IMR-90 (cell line): ENCODE data around the gene ADIRF. TPM values are rescaled to one million over a fixed set of nuclear protein-coding genes. Genes with fewer than 3 reads are reported as not detected.

ENCODE experiments used
- ATAC-seq: fragments of 200-7000 bp; cut with Tn5 transposase; 2 replicates; pipeline ENCODE4 v1.9.1; 2020; ENCODE audit warnings: low read depth, mild to moderate bottlenecking, moderate library complexity
- BruUV-seq: library from RNA; stranded (reverse); fragments of 400-500 nt; replicated peaks from 2 replicates; lab custom pipeline; 2021; lab: Mats Ljungman, UMichigan
- CTCF ChIA-PET: fragments of 300-600 bp; formaldehyde crosslinking; extraction: SDS; loops from one replicate; lab custom pipeline; 2021; ENCODE audit warnings: antibody characterized with exemption; lab: Yijun Ruan, JAX
- POLR2A ChIA-PET: fragments of 300-600 bp; sonication (Branson Sonifier 250); formaldehyde crosslinking; loops from one replicate; lab custom pipeline; 2022; ENCODE audit warnings: antibody characterized with exemption; ENCODE audit not compliant: unreplicated experiment; lab: Charles Lee
- DNase-seq: peaks from one replicate; pipeline ENCODE4 v3.0.0; 2013
- H2AFZ ChIP-seq: replicated peaks from 2 replicates; pipeline ENCODE3; 2013; ENCODE audit warnings: low read length, mild to moderate bottlenecking; ENCODE audit not compliant: poor library complexity
- H2AK5ac ChIP-seq: 2 replicates; pipeline ENCODE4 v1.6.1; 2013; ENCODE audit warnings: low read depth, low read length, inconsistent platforms
- H2AK9ac ChIP-seq: replicated peaks from 2 replicates; pipeline ENCODE3; 2013; ENCODE audit warnings: mild to moderate bottlenecking, low read depth, low read length, moderate library complexity; ENCODE audit not compliant: poor library complexity
- H2BK120ac ChIP-seq: 2 replicates; pipeline ENCODE4 v1.6.1; 2013; ENCODE audit warnings: low read depth, low read length, inconsistent platforms
- H2BK15ac ChIP-seq: 3 replicates; pipeline ENCODE4 v1.6.1; 2013; ENCODE audit warnings: low read depth, low read length, inconsistent platforms
- H2BK20ac ChIP-seq: 2 replicates; pipeline ENCODE4 v1.6.1; 2013; ENCODE audit warnings: low read depth, mild to moderate bottlenecking, inconsistent platforms, low read length, moderate library complexity
- H2BK5ac ChIP-seq: 2 replicates; pipeline ENCODE4 v1.6.1; 2013; ENCODE audit warnings: mild to moderate bottlenecking, low read depth, low read length, inconsistent platforms; ENCODE audit not compliant: poor library complexity, severe bottlenecking
- H3K14ac ChIP-seq: replicated peaks from 2 replicates; pipeline ENCODE4 v1.6.1; 2013; ENCODE audit warnings: low read depth, low read length, inconsistent platforms
- H3K18ac ChIP-seq: 2 replicates; pipeline ENCODE4 v1.6.1; 2013; ENCODE audit warnings: low read depth, low read length, control low read depth
- H3K23ac ChIP-seq: 2 replicates; pipeline ENCODE4 v1.6.1; 2013; ENCODE audit warnings: low read depth, low read length, inconsistent platforms
- H3K27ac ChIP-seq: 2 replicates; pipeline ENCODE4 v1.5.1; 2013; ENCODE audit warnings: mild to moderate bottlenecking, control low read depth, low read length; ENCODE audit not compliant: insufficient read depth
- H3K27me3 ChIP-seq: 2 replicates; pipeline ENCODE4 v1.6.1; 2013; ENCODE audit warnings: low read length; ENCODE audit not compliant: control insufficient read depth, insufficient read depth
- H3K36me3 ChIP-seq: 2 replicates; pipeline ENCODE4 v1.6.1; 2013; ENCODE audit warnings: low read length, mixed read lengths; ENCODE audit not compliant: control insufficient read depth, insufficient read depth
- H3K4ac ChIP-seq: 2 replicates; pipeline ENCODE4 v1.6.1; 2013; ENCODE audit warnings: low read depth, low read length, inconsistent platforms
- H3K4me1 ChIP-seq: 2 replicates; pipeline ENCODE4 v1.6.1; 2013; ENCODE audit warnings: low read length, mixed read lengths; ENCODE audit not compliant: control insufficient read depth, insufficient read depth
- H3K4me2 ChIP-seq: 2 replicates; pipeline ENCODE4 v1.6.1; 2013; ENCODE audit warnings: low read depth, mild to moderate bottlenecking, control low read depth, low read length, moderate library complexity
- H3K4me3 ChIP-seq: 2 replicates; pipeline ENCODE4 v1.5.1; 2013; ENCODE audit warnings: low read depth, mild to moderate bottlenecking, control low read depth, low read length, moderate library complexity; ENCODE audit not compliant: insufficient read depth
- H3K56ac ChIP-seq: 2 replicates; pipeline ENCODE4 v1.6.1; 2013; ENCODE audit warnings: low read length, inconsistent platforms; ENCODE audit not compliant: insufficient read depth; ENCODE audit errors: extremely low read depth
- H3K79me1 ChIP-seq, 2 experiments: 2 replicates each; pipeline ENCODE4 v1.6.1; 2013; ENCODE audit warnings: low read length in 2 of 2, inconsistent platforms in 1 of 2, low read depth in 1 of 2
- H3K9ac ChIP-seq: 2 replicates; pipeline ENCODE4 v1.6.1; 2013; ENCODE audit warnings: low read depth, low read length, control low read depth
- H3K9me1 ChIP-seq: 2 replicates; pipeline ENCODE4 v1.6.1; 2013; ENCODE audit warnings: low read length, inconsistent platforms; ENCODE audit not compliant: insufficient read depth
- H3K9me3 ChIP-seq: 2 replicates; pipeline ENCODE4 v1.6.1; 2013; ENCODE audit warnings: low read length; ENCODE audit not compliant: control insufficient read depth, insufficient read depth
- H4K20me1 ChIP-seq: 2 replicates; pipeline ENCODE4 v1.6.1; 2013; ENCODE audit warnings: low read length, inconsistent platforms; ENCODE audit not compliant: insufficient read depth
- H4K5ac ChIP-seq: 2 replicates; pipeline ENCODE4 v1.6.1; 2013; ENCODE audit warnings: mild to moderate bottlenecking, low read depth, low read length, control low read depth
- H4K8ac ChIP-seq, 2 experiments: 2 replicates each; pipeline ENCODE4 v1.6.1; 2013; ENCODE audit warnings: low read depth in 2 of 2, low read length in 2 of 2, control low read depth in 1 of 2, inconsistent platforms in 1 of 2
- H4K91ac ChIP-seq: 2 replicates; pipeline ENCODE4 v1.6.1; 2013; ENCODE audit warnings: low read depth, low read length, inconsistent platforms; ENCODE audit not compliant: insufficient read depth
- BHLHE40 ChIP-seq: fragments of 150-350 bp; IDR thresholded peaks from 2 replicates; pipeline ENCODE4 v1.6.1; 2016; ENCODE audit warnings: mild to moderate bottlenecking, low read depth, low read length
- CEBPB ChIP-seq: IDR thresholded peaks from 2 replicates; pipeline ENCODE4 v1.6.1; 2012; ENCODE audit warnings: low read depth, low read length, improper control_type of control experiment
- CHD1 ChIP-seq: IDR thresholded peaks from 2 replicates; pipeline ENCODE4 v1.6.1; 2012; ENCODE audit warnings: low read depth, low read length, improper control_type of control experiment
- FOS ChIP-seq: fragments of 150-350 bp; IDR thresholded peaks from 2 replicates; pipeline ENCODE4 v1.6.1; 2016; ENCODE audit warnings: low read depth, low read length
- MAFK ChIP-seq: IDR thresholded peaks from 2 replicates; pipeline ENCODE4 v1.6.1; 2012; ENCODE audit warnings: low read depth, low read length, improper control_type of control experiment
- MAZ ChIP-seq: IDR thresholded peaks from 2 replicates; pipeline ENCODE4 v1.6.1; 2012; ENCODE audit warnings: low read depth, mild to moderate bottlenecking, low read length, improper control_type of control experiment, moderate library complexity, borderline replicate concordance
- MXI1 ChIP-seq: IDR thresholded peaks from 2 replicates; pipeline ENCODE4 v1.6.1; 2012; ENCODE audit warnings: low read depth, mild to moderate bottlenecking, low read length, moderate library complexity, borderline replicate concordance
- NFE2L2 ChIP-seq: fragments of 150-350 bp; IDR thresholded peaks from 2 replicates; pipeline ENCODE4 v1.6.1; 2016; ENCODE audit warnings: low read depth, mild to moderate bottlenecking, low read length
- POLR2A ChIP-seq: IDR thresholded peaks from 2 replicates; pipeline ENCODE4 v1.6.1; 2012; ENCODE audit warnings: mild to moderate bottlenecking, low read depth, low read length
- RAD21 ChIP-seq: IDR thresholded peaks from 2 replicates; pipeline ENCODE4 v1.6.1; 2012; ENCODE audit warnings: low read length, improper control_type of control experiment
- RCOR1 ChIP-seq: IDR thresholded peaks from 2 replicates; pipeline ENCODE4 v1.6.1; 2012; ENCODE audit warnings: mild to moderate bottlenecking, low read length, improper control_type of control experiment; ENCODE audit not compliant: insufficient replicate concordance
- RFX5 ChIP-seq: IDR thresholded peaks from 2 replicates; pipeline ENCODE4 v1.8.0; 2012; ENCODE audit warnings: low read depth, mild to moderate bottlenecking, low read length, moderate library complexity
- SMC3 ChIP-seq: fragments of 150-350 bp; IDR thresholded peaks from 2 replicates; pipeline ENCODE4 v1.6.1; 2016; ENCODE audit warnings: low read depth, mild to moderate bottlenecking, antibody characterized with exemption, low read length, moderate library complexity
- WGBS, 2 experiments: methylation state at CpG; one replicate each; pipeline versions ENCODE4 v1.1.5 to v1.1.7; 2013; ENCODE audit warnings: missing lambda C conversion rate in 2 of 2; ENCODE audit not compliant: insufficient read length in 1 of 2; ENCODE audit errors: extremely low coverage in 2 of 2; 5-methylcytosine and 5-hydroxymethylcytosine counted together
- dilution Hi-C: fragments of 300-500 bp; cut with HindIII; formaldehyde crosslinking; loops from one replicate; pipeline ENCODE4 v1.14.3; 2018; ENCODE audit warnings: low sequenced_read_pairs; ENCODE audit not compliant: unreplicated experiment
- in situ Hi-C: fragments of 300-500 bp; cut with MboI; formaldehyde crosslinking; loops from 3 replicates; pipeline ENCODE4 v1.14.3; 2019; ENCODE audit warnings: low sequenced_read_pairs, inconsistent platforms, mixed read lengths
- intact Hi-C: fragments of 100-400 bp; cut with micrococcal nuclease; formaldehyde crosslinking; loops from 2 replicates; pipeline ENCODE4 v1.10.0; 2022
- polyA plus RNA-seq, 3 experiments: library from polyadenylated mRNA; depleted of rRNA; stranded (reverse); fragments of >200 nt; gene quantifications; 2 replicates each; pipeline ENCODE4 v1.2.3, GENCODE V29; 2012; ENCODE audit warnings: low replicate concordance in 1 of 3
- total RNA-seq: library from RNA; depleted of rRNA; stranded (reverse); fragments of >200 nt; gene quantifications from 2 replicates; pipeline ENCODE4 v1.2.3, GENCODE V29; 2012
- TF ChIP-seq, protein P1 (sequence below): fragments of 150-350 bp; IDR thresholded peaks from 2 replicates; pipeline ENCODE4 v1.6.1; 2016; ENCODE audit warnings: low read depth, mild to moderate bottlenecking, low read length, moderate library complexity, borderline replicate concordance
- TF ChIP-seq, protein P2 (sequence below): fragments of 150-350 bp; IDR thresholded peaks from 2 replicates; pipeline ENCODE4 v1.6.1; 2017; ENCODE audit warnings: mild to moderate bottlenecking, antibody characterized with exemption, low read length, low read depth
- TF ChIP-seq, protein P3 (sequence below): conservative IDR thresholded peaks from 2 replicates; pipeline ENCODE4 v1.5.1; 2012; ENCODE audit warnings: mild to moderate bottlenecking, low read depth, low read length, improper control_type of control experiment

Gene ADIRF
- total and polyA plus RNA-seq, 2 of the 4 experiments (the other 2 are of a cell fraction) = 2.3 to 7.2 TPM

DNA sequence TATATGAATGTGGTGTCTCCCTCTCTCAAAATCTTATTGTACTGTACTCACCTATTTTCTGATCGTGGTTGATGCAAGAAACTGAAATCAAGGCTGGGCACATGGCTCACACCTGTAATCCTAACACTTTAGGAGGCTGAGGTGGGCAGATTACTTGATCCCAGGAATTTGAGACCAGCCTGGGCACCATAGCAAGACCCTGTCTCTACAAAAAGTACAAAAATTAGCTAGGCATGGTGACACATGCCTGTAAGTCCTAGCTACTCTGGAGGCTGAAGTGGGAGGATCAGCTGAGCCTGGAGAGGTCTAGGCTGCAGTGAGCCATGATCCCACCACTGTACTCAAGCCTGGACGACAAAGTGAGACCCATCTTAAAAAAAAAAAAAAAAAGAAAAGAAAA is 26.9 kb upstream of the ADIRF start:
- H3K23ac ChIP-seq = no peak overlapping the region
- H3K9ac ChIP-seq = no peak overlapping the region
- H3K4me3 ChIP-seq = no peak overlapping the region
- H4K91ac ChIP-seq = no peak overlapping the region
- H3K79me1 ChIP-seq = no peaks in the 10 kb centered on the region; a peak in 1 of 4 replicates
- peaks cover 2% of the 10 kb centered on the region; the same call in 1 of the 2 replicates for H3K27me3 ChIP-seq
- ChIA-PET CTCF (no interaction called here), POLR2A (no interaction called here)
- H4K5ac ChIP-seq = no peak overlapping the region
- DNase-seq (no peak), ATAC-seq (no peak)
- H3K14ac ChIP-seq = no peak overlapping the region
- H3K9me1 ChIP-seq = peaks cover 10% of the 10 kb centered on the region
- no peak overlapping the region for H2AFZ ChIP-seq
- TF ChIP-seq RCOR1 = no peak
- no peak for TF ChIP-seq MAFK
- TF ChIP-seq, protein P1, sequence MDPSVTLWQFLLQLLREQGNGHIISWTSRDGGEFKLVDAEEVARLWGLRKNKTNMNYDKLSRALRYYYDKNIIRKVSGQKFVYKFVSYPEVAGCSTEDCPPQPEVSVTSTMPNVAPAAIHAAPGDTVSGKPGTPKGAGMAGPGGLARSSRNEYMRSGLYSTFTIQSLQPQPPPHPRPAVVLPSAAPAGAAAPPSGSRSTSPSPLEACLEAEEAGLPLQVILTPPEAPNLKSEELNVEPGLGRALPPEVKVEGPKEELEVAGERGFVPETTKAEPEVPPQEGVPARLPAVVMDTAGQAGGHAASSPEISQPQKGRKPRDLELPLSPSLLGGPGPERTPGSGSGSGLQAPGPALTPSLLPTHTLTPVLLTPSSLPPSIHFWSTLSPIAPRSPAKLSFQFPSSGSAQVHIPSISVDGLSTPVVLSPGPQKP = no peak
- TF ChIP-seq NFE2L2 = no peak
- no peak for TF ChIP-seq CHD1
- no peak for TF ChIP-seq CEBPB
- TF ChIP-seq, protein P2, sequence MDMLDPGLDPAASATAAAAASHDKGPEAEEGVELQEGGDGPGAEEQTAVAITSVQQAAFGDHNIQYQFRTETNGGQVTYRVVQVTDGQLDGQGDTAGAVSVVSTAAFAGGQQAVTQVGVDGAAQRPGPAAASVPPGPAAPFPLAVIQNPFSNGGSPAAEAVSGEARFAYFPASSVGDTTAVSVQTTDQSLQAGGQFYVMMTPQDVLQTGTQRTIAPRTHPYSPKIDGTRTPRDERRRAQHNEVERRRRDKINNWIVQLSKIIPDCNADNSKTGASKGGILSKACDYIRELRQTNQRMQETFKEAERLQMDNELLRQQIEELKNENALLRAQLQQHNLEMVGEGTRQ = no peak
- TF ChIP-seq, protein P3, sequence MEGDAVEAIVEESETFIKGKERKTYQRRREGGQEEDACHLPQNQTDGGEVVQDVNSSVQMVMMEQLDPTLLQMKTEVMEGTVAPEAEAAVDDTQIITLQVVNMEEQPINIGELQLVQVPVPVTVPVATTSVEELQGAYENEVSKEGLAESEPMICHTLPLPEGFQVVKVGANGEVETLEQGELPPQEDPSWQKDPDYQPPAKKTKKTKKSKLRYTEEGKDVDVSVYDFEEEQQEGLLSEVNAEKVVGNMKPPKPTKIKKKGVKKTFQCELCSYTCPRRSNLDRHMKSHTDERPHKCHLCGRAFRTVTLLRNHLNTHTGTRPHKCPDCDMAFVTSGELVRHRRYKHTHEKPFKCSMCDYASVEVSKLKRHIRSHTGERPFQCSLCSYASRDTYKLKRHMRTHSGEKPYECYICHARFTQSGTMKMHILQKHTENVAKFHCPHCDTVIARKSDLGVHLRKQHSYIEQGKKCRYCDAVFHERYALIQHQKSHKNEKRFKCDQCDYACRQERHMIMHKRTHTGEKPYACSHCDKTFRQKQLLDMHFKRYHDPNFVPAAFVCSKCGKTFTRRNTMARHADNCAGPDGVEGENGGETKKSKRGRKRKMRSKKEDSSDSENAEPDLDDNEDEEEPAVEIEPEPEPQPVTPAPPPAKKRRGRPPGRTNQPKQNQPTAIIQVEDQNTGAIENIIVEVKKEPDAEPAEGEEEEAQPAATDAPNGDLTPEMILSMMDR = no peak
- TF ChIP-seq SMC3 = no peak
- no peak for TF ChIP-seq MAZ
- no peak for TF ChIP-seq RAD21
- TF ChIP-seq MXI1 = no peak
- no peak for TF ChIP-seq BHLHE40
- TF ChIP-seq RFX5 = no peak
- no peak for TF ChIP-seq FOS
- TF ChIP-seq POLR2A = no peak
- intact Hi-C loops (no loop called here), dilution Hi-C loops (no loop called here), in situ Hi-C loops (no loop called here)
- no peak overlapping the region for H2BK120ac ChIP-seq
- H3K4ac ChIP-seq = no peak overlapping the region
- H3K36me3 ChIP-seq = no peaks in the 10 kb centered on the region
- no peak overlapping the region for H4K8ac ChIP-seq
- H3K4me1 ChIP-seq = peaks cover 5% of the 10 kb centered on the region
- WGBS, 2 experiments = no CpG with 5 or more reads among the region's 2 CpGs
- H3K56ac ChIP-seq = no peak overlapping the region
- no peak overlapping the region for H2BK5ac ChIP-seq
- no peak overlapping the region for H3K27ac ChIP-seq
- no peaks in the 10 kb centered on the region for H4K20me1 ChIP-seq
- no peak overlapping the region for H3K4me2 ChIP-seq
- no peak overlapping the region for H2AK5ac ChIP-seq
- H2BK20ac ChIP-seq = no peak overlapping the region
- no TSS peak for BruUV-seq
- H3K18ac ChIP-seq = no peak overlapping the region
- no peak overlapping the region for H2BK15ac ChIP-seq
- no peak overlapping the region for H2AK9ac ChIP-seq
- no peaks in the 10 kb centered on the region for H3K9me3 ChIP-seq
